ENCODE results near the gene SLCO2A1. TPM values are rescaled to one million over a fixed set of nuclear protein-coding genes. Genes with fewer than 3 reads are reported as not detected.

SLCO2A1 gene
- total and polyA plus RNA-seq, 2 of the 4 experiments (the other 2 are of a cell fraction): under 0.01 to 1.5 TPM

DNA sequence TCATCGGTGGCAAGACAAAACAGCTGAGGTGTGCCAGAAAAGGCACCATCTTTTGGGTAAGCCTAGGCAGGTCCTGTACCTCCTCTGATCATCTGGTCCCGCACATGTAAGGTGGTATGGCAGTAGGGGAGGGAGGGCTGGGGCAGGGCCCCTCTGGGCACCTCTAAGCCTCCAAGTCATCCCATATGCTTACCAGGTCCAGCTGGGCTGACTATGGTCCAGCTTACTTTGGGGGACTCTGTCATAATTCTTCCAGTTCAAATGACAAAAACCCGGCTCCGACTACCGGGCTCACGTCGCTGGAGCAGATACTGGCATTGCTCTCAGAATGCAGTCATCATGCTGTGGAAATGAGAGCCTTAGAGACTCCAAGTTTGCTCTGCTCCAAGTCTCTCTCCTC is 132.2 kb downstream of the SLCO2A1 start:
- no peaks in the 10 kb centered on the region for H4K20me1 ChIP-seq (ENCODE audit: insufficient read depth, low read length)
- no peak overlapping the region for H3K18ac ChIP-seq (ENCODE audit: low read depth, low read length)
- ChIA-PET POLR2A (ENCODE audit: unreplicated experiment) (no interaction called here), CTCF (interaction anchor here (0.6 kb wide), 1 partner anchor 802 kb away, joined by 3 read pairs; no protein-coding TSS in a partner anchor)
- no peak overlapping the region for H2AFZ ChIP-seq (replicated peaks; ENCODE audit: low read length, poor library complexity)
- TF ChIP-seq CEBPB (IDR thresholded peaks at IDR 0.05; ENCODE audit: low read depth, low read length): no peak
- no peak for TF ChIP-seq MAFK (IDR thresholded peaks at IDR 0.05; ENCODE audit: low read depth, low read length)
- TF ChIP-seq SMC3 (IDR thresholded peaks at IDR 0.05; ENCODE audit: low read depth, low read length): no peak
- no peak for TF ChIP-seq POLR2A (IDR thresholded peaks at IDR 0.05; ENCODE audit: low read depth, low read length)
- no peak for TF ChIP-seq RCOR1 (IDR thresholded peaks at IDR 0.05; ENCODE audit: insufficient replicate concordance, low read length)
- no peak for TF ChIP-seq BHLHE40 (IDR thresholded peaks at IDR 0.05; ENCODE audit: low read depth, low read length)
- TF ChIP-seq USF2 (IDR thresholded peaks at IDR 0.05; ENCODE audit: low read depth, low read length): no peak
- no peak for TF ChIP-seq FOS (IDR thresholded peaks at IDR 0.05; ENCODE audit: low read depth, low read length)
- no peak for TF ChIP-seq RFX5 (IDR thresholded peaks at IDR 0.05; ENCODE audit: low read depth, low read length)
- TF ChIP-seq MXI1 (IDR thresholded peaks at IDR 0.05; ENCODE audit: borderline replicate concordance, low read depth, low read length): no peak
- TF ChIP-seq CHD1 (IDR thresholded peaks at IDR 0.05; ENCODE audit: low read depth, low read length): no peak
- no peak for TF ChIP-seq RAD21 (IDR thresholded peaks at IDR 0.05; ENCODE audit: low read length)
- no peak overlapping the region for H2BK15ac ChIP-seq (ENCODE audit: low read depth, low read length)
- H3K9me1 ChIP-seq (ENCODE audit: insufficient read depth, low read length): no peaks in the 10 kb centered on the region
- WGBS, 2 experiments (ENCODE audit: extremely low coverage in 2 of 2, insufficient read length in 1 of 2): no CpG with 5 or more reads among the region's 7 CpGs
- H3K27me3 ChIP-seq (ENCODE audit: control insufficient read depth, insufficient read depth, low read length): peaks cover 49% of the 10 kb centered on the region
- ATAC-seq (ENCODE audit: low read depth): no peak
- intact Hi-C loops (cut with micrococcal nuclease) (no loop called here), in situ Hi-C loops (cut with MboI; ENCODE audit: low sequenced_read_pairs) (no loop called here), dilution Hi-C loops (cut with HindIII; ENCODE audit: low sequenced_read_pairs, unreplicated experiment) (no loop called here)
- H3K56ac ChIP-seq (ENCODE audit: extremely low read depth, insufficient read depth, low read length): no peak overlapping the region
- no peaks in the 10 kb centered on the region for H3K9me3 ChIP-seq (ENCODE audit: control insufficient read depth, insufficient read depth, low read length)
- no peak overlapping the region for H2BK20ac ChIP-seq (ENCODE audit: low read depth, low read length)
- H3K4me3 ChIP-seq (ENCODE audit: insufficient read depth, low read depth, low read length): no peak overlapping the region
- no peak overlapping the region for H4K5ac ChIP-seq (ENCODE audit: low read depth, low read length)
- no peak for DNase-seq
- H4K91ac ChIP-seq (ENCODE audit: insufficient read depth, low read depth, low read length): no peak overlapping the region
- H3K79me1 ChIP-seq (ENCODE audit: low read depth in 1 of 2, low read length in 2 of 2): no peaks in the 10 kb centered on the region
- H3K9ac ChIP-seq (ENCODE audit: low read depth, low read length): no peak overlapping the region
- no peaks in the 10 kb centered on the region for H3K36me3 ChIP-seq (ENCODE audit: control insufficient read depth, insufficient read depth, low read length)
- no peak overlapping the region for H3K23ac ChIP-seq (ENCODE audit: low read depth, low read length)
- no peak overlapping the region for H2AK9ac ChIP-seq (replicated peaks; ENCODE audit: low read depth, low read length, poor library complexity)
- H2BK5ac ChIP-seq (ENCODE audit: low read depth, low read length, poor library complexity, severe bottlenecking): no peak overlapping the region
- no TSS peak for BruUV-seq (replicated peaks)
- H3K4ac ChIP-seq (ENCODE audit: low read depth, low read length): no peak overlapping the region
- H2AK5ac ChIP-seq (ENCODE audit: low read depth, low read length): no peak overlapping the region
- no peak overlapping the region for H3K14ac ChIP-seq (replicated peaks; ENCODE audit: low read depth, low read length)
- H3K4me1 ChIP-seq (ENCODE audit: control insufficient read depth, insufficient read depth, low read length): no peaks in the 10 kb centered on the region
- H3K27ac ChIP-seq (ENCODE audit: insufficient read depth, low read length): no peak overlapping the region
- H4K8ac ChIP-seq (ENCODE audit: low read depth in 2 of 2, low read length in 2 of 2): no peak overlapping the region
- no peak overlapping the region for H2BK120ac ChIP-seq (ENCODE audit: low read depth, low read length)
- no peak overlapping the region for H3K4me2 ChIP-seq (ENCODE audit: low read depth, low read length)
